Pons (tissue), 1 donor: ENCODE measurements around the gene ARHGEF18.
"Not testable (repeated sequence)": the region's sequence is repeated elsewhere in the genome, so short reads cannot be mapped to it uniquely, and the experiment has no call there.

Source experiments
- DNase-seq: peaks from one replicate; pipeline ENCODE4 v3.0.0-alpha.2; 2016; ENCODE audit warnings: low spot score

Gene ARHGEF18

DNA sequence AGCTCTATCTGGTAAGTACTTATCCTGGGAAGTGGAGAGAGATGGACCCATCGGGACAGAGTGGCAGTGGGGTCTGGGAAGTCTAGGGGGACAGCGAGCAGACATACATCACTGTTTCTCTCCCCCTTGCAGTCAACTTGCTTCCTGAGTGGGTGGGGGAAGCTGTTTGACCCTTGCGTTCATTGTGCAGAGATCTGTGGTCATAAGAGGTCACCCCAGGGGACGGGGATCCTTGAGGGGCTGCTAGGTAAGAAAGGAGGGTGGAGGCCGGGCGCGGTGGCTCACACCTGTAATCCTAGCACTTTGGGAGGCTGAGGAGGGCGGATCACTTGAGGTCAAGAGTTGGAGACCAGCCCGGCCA, 474 bp downstream of the ARHGEF18 start:
- DNase-seq: no peak

DNA sequence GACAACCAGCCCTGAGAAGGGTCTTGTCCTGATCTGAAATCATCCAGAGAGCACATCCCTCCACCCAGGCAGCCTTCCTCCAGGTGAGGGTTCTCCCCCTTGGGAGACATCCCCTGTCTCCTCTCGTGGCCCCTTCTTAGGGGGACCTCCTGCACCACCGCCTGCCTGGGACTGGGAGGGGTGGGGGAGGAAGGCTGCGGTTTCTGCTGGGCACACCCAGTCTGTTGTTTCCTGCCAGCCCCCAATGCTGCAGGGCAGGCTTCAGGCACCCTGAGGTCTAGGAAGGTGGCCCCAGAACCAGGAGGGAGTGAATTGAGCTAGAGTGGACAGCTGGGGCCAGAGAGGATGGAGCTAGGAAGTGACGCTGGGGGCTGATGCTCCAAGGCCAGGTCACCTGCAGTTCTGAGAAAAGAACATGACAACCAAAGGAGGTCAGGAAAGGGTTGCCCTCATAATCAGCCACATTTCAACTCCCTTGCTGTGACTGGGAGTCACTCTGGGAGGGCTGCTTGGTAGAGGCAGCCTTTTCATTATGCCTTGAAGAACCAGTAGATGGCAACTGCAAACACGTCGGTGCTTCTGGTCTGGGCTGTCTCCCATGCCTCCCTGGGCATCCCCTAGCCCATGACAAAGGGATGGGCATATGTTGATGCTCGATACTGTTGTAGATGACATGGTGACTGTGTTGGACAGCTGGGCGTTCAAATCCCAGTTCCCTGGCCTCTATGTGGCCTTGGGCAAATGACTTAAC, 1.4 kb downstream of the ARHGEF18 start:
- no peak for DNase-seq

DNA sequence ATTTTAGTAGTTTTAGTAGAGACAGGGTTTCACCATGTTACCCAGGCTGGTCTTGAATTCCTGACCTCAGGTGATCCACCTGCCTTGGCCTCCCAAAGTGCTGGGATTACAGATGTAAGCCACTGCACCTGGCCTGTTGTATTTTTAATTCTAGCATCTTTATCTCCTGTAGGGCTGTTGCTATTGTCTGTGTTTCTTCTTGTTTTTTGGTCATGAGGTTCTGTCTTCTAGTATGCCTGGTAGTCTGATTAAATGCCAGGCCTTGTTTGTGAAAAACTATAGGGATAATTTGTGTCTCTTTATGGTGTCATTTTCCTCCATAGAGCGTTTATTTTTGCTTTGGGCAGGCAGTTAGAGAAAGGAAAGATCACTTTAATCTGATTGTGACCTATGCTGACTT, 3.1 kb downstream of the ARHGEF18 start:
- DNase-seq: no peak

GRCh38 chr19:7355151-7355820, 6.5 kb downstream of the ARHGEF18 start:
- DNase-seq: no peak

DNA sequence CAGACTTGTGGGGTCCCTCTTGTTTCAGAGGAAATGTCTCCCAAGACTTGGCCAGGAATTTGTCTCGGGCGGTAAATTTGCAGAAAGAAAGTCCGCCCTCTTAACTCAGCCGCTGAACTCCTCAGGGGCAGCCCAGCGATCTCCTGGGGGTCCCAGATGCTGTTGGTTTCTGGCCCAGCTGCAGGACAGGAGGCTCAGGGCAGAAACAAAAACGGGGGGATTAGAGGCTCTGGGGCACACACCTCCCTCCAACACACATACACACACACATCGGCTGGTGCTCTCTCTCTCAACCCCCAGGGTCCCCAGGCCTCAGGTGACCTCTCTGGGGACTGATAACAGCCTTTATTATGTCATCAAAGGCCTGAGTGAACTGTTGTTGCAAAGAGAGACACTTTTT, 7.1 kb downstream of the ARHGEF18 start:
- DNase-seq: no peak

DNA sequence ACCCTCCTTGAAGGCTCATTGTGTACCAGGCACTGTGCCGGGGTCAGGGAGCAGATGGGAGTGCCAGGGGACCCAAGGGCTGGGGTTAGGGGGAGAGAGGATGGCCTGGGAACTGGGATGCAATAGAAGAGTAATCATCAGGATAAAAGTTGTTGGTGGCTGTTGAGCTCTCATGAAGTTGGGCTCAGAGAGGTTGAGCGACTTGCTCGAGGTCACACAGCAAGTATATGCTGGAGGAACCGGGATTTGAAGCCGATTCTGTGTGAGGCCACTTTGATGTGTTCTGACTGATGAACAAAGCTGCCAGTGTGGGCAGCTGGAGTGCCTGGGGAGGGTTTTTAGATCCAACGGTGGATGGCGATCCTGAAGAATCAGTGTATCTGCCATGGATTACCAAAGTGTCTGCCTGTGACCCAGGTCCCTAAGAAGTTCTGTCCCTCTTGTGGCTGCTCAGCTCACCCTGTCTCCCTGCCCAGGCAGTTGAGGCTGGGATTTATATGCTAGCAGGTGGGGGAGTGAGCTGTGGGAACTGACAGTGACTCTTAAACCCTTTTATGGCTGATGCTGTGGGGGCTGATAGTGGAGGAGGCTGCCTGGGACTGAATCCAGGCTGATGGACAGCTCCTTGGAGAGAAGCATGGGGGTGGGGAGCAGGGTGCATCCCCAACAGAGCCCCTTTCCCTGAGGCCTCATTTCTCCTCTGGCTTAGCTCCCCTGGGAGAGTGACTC, 8.3 kb downstream of the ARHGEF18 start:
- no peak for DNase-seq

DNA sequence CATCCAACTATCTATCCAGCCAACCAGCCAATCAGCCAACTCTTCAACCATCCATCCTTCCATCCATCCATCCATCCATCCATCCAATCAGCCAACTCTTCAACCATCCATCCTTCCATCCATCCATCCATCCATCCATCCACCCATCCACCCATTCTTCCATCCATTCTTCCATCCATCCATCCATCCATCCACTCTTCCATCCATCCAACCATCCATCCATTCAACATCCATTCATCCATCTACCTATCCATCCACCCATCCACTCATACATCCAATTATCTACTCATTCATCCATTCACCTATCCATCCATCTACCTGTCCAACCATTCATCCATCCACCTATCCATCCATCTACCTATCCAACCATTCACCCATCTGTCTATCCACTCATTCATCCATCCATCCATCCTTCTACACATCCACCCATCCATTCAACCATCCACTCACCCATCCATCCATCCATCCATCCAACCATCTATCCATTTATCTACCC, 9.4 kb downstream of the ARHGEF18 start:
- no peak for DNase-seq

DNA sequence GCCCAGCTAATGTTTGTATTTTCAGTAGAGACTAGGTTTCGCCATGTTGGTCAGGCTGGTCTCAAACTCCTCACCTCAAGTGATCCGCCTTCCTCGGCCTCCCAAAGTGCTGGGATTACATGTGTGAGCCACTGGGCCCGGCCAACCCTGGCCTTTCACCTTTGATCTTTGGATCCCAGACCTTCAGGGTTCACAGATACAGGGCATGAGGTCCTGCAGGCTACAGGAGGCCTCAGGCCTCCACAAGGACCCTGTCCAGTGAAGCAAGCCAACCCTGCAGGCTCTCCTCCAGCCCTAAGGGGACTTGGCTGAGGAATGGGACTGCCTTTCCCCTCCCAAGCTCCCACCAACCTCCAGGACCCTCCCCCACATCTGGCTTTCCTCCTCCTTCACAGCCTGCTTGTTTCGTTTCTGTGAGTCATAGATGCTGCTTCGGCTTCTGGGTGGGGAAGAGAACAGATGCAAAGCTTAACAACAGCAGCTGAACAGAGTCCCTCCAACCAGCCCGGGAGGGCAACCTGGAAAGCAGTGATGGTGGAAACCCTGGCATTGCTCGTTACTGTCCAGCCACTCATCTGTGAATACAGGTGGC, 11.8 kb downstream of the ARHGEF18 start:
- DNase-seq: no peak

DNA sequence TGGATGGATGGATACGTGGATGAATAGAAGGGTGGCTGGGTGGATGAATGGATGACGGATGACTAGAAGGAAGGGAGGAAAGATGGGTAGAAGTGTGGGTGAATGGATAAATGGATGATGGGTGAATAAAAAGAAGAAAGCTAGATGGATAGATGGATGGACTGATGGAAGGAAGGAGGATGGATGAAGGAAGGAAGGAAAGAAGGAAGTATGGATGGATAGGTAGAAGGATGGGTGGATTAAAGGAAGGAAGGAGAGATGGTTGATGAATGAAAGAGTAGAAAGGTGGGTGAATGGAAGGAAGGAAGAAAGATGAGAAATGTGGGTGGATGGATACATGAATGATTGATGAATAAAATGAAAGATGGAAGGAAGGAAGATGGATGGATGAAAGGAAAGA, 14.5 kb downstream of the ARHGEF18 start:
- no peak for DNase-seq

GRCh38 chr19:7366701-7367420, 18.1 kb downstream of the ARHGEF18 start:
- peak; percentile 9 for DNase-seq

- DNase-seq: no peak
Observed at GRCh38 chr19:7368456-7368855, 19.7 kb downstream of the ARHGEF18 start.

GRCh38 chr19:7368866-7369265, 20.1 kb downstream of the ARHGEF18 start:
- DNase-seq: not testable (repeated sequence)

DNA sequence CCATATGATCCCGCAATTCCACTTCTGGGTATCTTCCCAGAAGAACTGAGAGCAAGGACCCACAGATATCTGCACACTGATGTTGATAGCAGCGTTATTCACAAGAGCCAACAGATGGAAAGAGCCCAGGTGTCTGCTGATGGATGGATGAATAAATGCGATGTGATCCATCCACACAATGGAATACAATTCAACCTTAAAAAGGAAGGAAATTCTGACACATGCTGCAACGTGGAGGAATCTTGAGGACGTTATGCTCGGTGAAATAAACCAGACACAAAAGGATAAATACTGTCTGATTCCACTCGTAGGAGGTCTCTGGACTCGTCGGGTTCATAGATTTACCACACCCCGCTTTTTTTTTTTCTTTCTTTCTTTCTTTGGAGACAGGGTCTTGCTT, 21.8 kb downstream of the ARHGEF18 start:
- DNase-seq: no peak

- DNase-seq: no peak
Observed at GRCh38 chr19:7371001-7371400, 22.3 kb downstream of the ARHGEF18 start.

DNA sequence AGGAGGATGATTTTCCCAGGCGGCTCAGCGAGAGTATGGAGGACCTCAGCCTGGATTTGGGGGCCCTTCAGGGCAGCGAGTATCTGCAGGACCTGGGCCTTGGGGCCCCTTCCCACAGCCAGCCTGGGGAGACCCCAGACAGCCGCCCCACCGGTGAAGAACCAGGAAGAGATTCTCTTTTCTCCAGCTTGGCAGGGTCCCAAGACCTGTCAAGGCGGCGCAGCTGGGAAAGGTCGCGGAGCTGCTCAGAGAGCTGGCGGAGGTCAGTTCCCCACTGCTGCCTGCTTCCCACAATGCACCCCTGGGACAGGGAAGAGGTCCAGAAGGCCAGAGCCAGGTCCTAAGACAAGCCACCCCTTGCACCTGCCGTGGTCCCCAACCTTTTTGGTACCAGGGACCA, 24.1 kb downstream of the ARHGEF18 start:
- DNase-seq: no peak

- DNase-seq: no peak
Observed at GRCh38 chr19:7373862-7374261, 25.1 kb downstream of the ARHGEF18 start.

GRCh38 chr19:7376151-7376852, 27.6 kb downstream of the ARHGEF18 start:
- DNase-seq: no peak

GRCh38 chr19:7377196-7377595, 28.5 kb downstream of the ARHGEF18 start:
- DNase-seq: no peak

- no peak for DNase-seq
Observed at GRCh38 chr19:7381073-7381390, 32.3 kb downstream of the ARHGEF18 start.

GRCh38 chr19:7382694-7383093, 34.0 kb downstream of the ARHGEF18 start:
- no peak for DNase-seq

DNA sequence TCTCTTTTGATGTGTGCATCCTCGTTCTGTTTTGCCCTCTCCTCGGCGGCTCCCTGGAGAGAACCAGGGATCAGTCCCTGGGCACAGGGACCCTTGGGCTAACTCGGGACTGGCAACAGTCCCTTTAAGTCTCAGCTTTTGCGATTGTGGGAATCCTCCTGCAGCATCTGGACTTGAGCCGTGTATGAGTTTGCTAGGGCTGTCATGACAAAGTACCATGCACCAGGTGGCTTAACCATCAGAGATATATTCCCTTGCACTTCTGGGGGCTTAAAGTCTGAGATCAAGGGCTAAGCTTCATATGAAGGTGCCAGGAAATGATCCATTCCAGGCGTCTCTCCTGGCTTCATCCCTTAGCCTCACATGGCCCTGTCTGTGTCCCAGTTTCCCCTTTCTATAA, 34.5 kb downstream of the ARHGEF18 start:
- DNase-seq: no peak
